SU-DHL-6 (cell line): ENCODE data around the gene RAB1B.

Source experiments
- H2AFZ ChIP-seq: fragments of 200-600 bp; sonication (generic); 2 replicates; pipeline ENCODE4 v1.6.1; 2014; ENCODE audit warnings: low read depth, mild to moderate bottlenecking, moderate library complexity, mixed read lengths, antibody characterized with exemption, low read length; ENCODE audit not compliant: severe bottlenecking
- H3F3A ChIP-seq: fragments of 200-600 bp; shearing (Covaris generic); 2 replicates; pipeline ENCODE4 v1.6.0; 2016; ENCODE audit warnings: antibody characterized with exemption, mild to moderate bottlenecking; ENCODE audit not compliant: insufficient read depth
- H3K27ac ChIP-seq: fragments of 200-600 bp; sonication (generic); 2 replicates; pipeline ENCODE4 v1.5.1; 2016; ENCODE audit warnings: low read depth, mild to moderate bottlenecking, low read length, moderate library complexity, mixed read lengths
- H3K27me3 ChIP-seq: fragments of 200-600 bp; sonication (generic), shearing (Covaris generic); 2 replicates; pipeline ENCODE4 v1.6.0; 2014; ENCODE audit warnings: mild to moderate bottlenecking, low read length
- H3K36me3 ChIP-seq: fragments of 200-600 bp; sonication (generic); 2 replicates; pipeline ENCODE4 v1.6.1; 2014; ENCODE audit warnings: mild to moderate bottlenecking, low read length, mixed read lengths
- H3K4me2 ChIP-seq: fragments of 300-600, 200-600 bp; shearing (Covaris generic), sonication (generic); 2 replicates; pipeline ENCODE4 v1.6.0; 2014; ENCODE audit warnings: low read length, low read depth, mild to moderate bottlenecking; ENCODE audit not compliant: poor library complexity, severe bottlenecking
- H3K4me3 ChIP-seq: fragments of 200-600 bp; sonication (generic); 2 replicates; pipeline ENCODE4 v1.5.1; 2014; ENCODE audit warnings: antibody characterized with exemption, low read length, mild to moderate bottlenecking, mixed read lengths; ENCODE audit not compliant: insufficient read depth, poor library complexity, severe bottlenecking
- H3K79me2 ChIP-seq: fragments of 200-600 bp; sonication (generic); 2 replicates; pipeline ENCODE4 v1.6.1; 2014; ENCODE audit warnings: mild to moderate bottlenecking, low read length, moderate library complexity; ENCODE audit not compliant: insufficient read depth
- H3K9ac ChIP-seq: fragments of 200-600 bp; sonication (generic); 2 replicates; pipeline ENCODE4 v1.7.0; 2014; ENCODE audit warnings: mild to moderate bottlenecking, low read length
- H3K9me2 ChIP-seq: fragments of 200-600 bp; sonication (generic); replicated peaks from 2 replicates; pipeline ENCODE4 v1.6.1; 2014; ENCODE audit warnings: low read length; ENCODE audit not compliant: insufficient read depth
- H3K9me3 ChIP-seq: fragments of 200-600 bp; sonication (generic); 2 replicates; pipeline ENCODE4 v1.6.1; 2014; ENCODE audit warnings: low read length, mixed read lengths; ENCODE audit not compliant: insufficient read depth
- H4K20me1 ChIP-seq: fragments of 200-600 bp; sonication (generic); 2 replicates; pipeline ENCODE4 v1.6.1; 2014; ENCODE audit warnings: low read depth, mild to moderate bottlenecking, antibody characterized with exemption, low read length, moderate library complexity, mixed read lengths
- CTCF ChIP-seq: fragments of 200-600 bp; sonication (generic); IDR thresholded peaks from one replicate; pipeline ENCODE4 v1.5.1; 2017; ENCODE audit warnings: antibody characterized with exemption, mild to moderate bottlenecking, low read length, moderate library complexity; ENCODE audit not compliant: insufficient read depth, poor library complexity, severe bottlenecking
- EZH2phosphoT487 ChIP-seq: fragments of 200-600 bp; sonication (generic), shearing (Covaris generic); conservative IDR thresholded peaks from 2 replicates; pipeline ENCODE4 v1.6.1; 2018; ENCODE audit warnings: mild to moderate bottlenecking, antibody characterized with exemption, low read length, moderate library complexity, mixed read lengths

Gene RAB1B

GRCh38 chr11:66263231-66263630 is 5.2 kb upstream of the RAB1B start:
- no peak overlapping the region for H3K4me3 ChIP-seq
- H2AFZ ChIP-seq: no peak overlapping the region
- H3K79me2 ChIP-seq: no peaks in the 10 kb centered on the region; the same call in 1 of the 2 replicates
- no peak overlapping the region for H3K4me2 ChIP-seq
- H4K20me1 ChIP-seq: no peaks in the 10 kb centered on the region
- H3K27ac ChIP-seq: no peak overlapping the region
- H3F3A ChIP-seq: peaks cover 6% of the 10 kb centered on the region
- H3K9me2 ChIP-seq: no peaks in the 10 kb centered on the region
- no peaks in the 10 kb centered on the region for H3K9me3 ChIP-seq
- no peak overlapping the region for H3K9ac ChIP-seq
- H3K27me3 ChIP-seq: no peaks in the 10 kb centered on the region
- TF ChIP-seq EZH2phosphoT487 (no peak), CTCF (no peak)
- no peaks in the 10 kb centered on the region for H3K36me3 ChIP-seq

GRCh38 chr11:66263785-66264184 is 4.7 kb upstream of the RAB1B start:
- Histone ChIP-seq H3K9me3 (no peaks in the 10 kb centered on the region), H3K27me3 (no peaks in the 10 kb centered on the region), H3K9ac (no peak overlapping the region), H3K4me2 (no peak overlapping the region), H3F3A (peaks cover 6% of the 10 kb centered on the region), H3K9me2 (no peaks in the 10 kb centered on the region), H3K36me3 (no peaks in the 10 kb centered on the region), H3K79me2 (peaks cover 2% of the 10 kb centered on the region), H3K27ac (no peak overlapping the region), H4K20me1 (no peaks in the 10 kb centered on the region), H2AFZ (no peak overlapping the region), H3K4me3 (no peak overlapping the region)
- no peak for TF ChIP-seq CTCF
- no peak for TF ChIP-seq EZH2phosphoT487

- no peaks in the 10 kb centered on the region for H4K20me1 ChIP-seq
- peaks cover 8% of the 10 kb centered on the region for H3K79me2 ChIP-seq
- no peak overlapping the region for H3K4me3 ChIP-seq
- no peak overlapping the region for H3K9ac ChIP-seq
- H3K36me3 ChIP-seq: no peaks in the 10 kb centered on the region
- TF ChIP-seq CTCF (no peak), EZH2phosphoT487 (no peak)
- no peak overlapping the region for H3K27ac ChIP-seq
- H3K27me3 ChIP-seq: no peaks in the 10 kb centered on the region
- no peaks in the 10 kb centered on the region for H3K9me3 ChIP-seq
- H3F3A ChIP-seq: peaks cover 6% of the 10 kb centered on the region
- H3K4me2 ChIP-seq: no peak overlapping the region
- no peak overlapping the region for H2AFZ ChIP-seq
- no peaks in the 10 kb centered on the region for H3K9me2 ChIP-seq
Measured at GRCh38 chr11:66264383-66264782, 4.1 kb upstream of the RAB1B start.
